SK-N-SH treated with all-trans-retinoic acid at 6 μM for 48 hours (cell line): ENCODE measurements around the gene RECQL5.

ENCODE experiments used
- ARNTL ChIP-seq: fragments of 450-650 bp; formaldehyde crosslinking; IDR thresholded peaks from 2 replicates; pipeline ENCODE4 v1.5.0; 2020; ENCODE audit warnings: low read depth, mild to moderate bottlenecking, moderate library complexity, borderline replicate concordance
- GLIS3 ChIP-seq: fragments of 250-450 bp; sonication (Bioruptor Pico); IDR thresholded peaks from 2 replicates; pipeline ENCODE4 v1.5.0; 2020; ENCODE audit warnings: mild to moderate bottlenecking, moderate library complexity
- TOX ChIP-seq: fragments of 250-450 bp; sonication (Bioruptor Pico); IDR thresholded peaks from 2 replicates; pipeline ENCODE4 v1.8.0; 2021; ENCODE audit warnings: mild to moderate bottlenecking, moderate library complexity, borderline replicate concordance
- ZC3H10 ChIP-seq: fragments of 250-450 bp; sonication (Bioruptor Pico); IDR thresholded peaks from 2 replicates; pipeline ENCODE4 v1.5.1; 2021; ENCODE audit warnings: mild to moderate bottlenecking, moderate library complexity
- ZFP30 ChIP-seq: fragments of 450-650 bp; formaldehyde crosslinking; IDR thresholded peaks from 2 replicates; pipeline ENCODE4 v1.5.0; 2022; ENCODE audit warnings: mild to moderate bottlenecking, moderate library complexity
- ZNF8 ChIP-seq: fragments of 450-650 bp; formaldehyde crosslinking; IDR thresholded peaks from 2 replicates; pipeline ENCODE4 v1.5.0; 2020; ENCODE audit warnings: mild to moderate bottlenecking, moderate library complexity
- TF ChIP-seq, protein P1 (sequence below): fragments of 250-450 bp; sonication (Bioruptor Pico); IDR thresholded peaks from 2 replicates; pipeline ENCODE4 v1.8.0; 2020; ENCODE audit warnings: mild to moderate bottlenecking, moderate library complexity, borderline replicate concordance

DNA sequence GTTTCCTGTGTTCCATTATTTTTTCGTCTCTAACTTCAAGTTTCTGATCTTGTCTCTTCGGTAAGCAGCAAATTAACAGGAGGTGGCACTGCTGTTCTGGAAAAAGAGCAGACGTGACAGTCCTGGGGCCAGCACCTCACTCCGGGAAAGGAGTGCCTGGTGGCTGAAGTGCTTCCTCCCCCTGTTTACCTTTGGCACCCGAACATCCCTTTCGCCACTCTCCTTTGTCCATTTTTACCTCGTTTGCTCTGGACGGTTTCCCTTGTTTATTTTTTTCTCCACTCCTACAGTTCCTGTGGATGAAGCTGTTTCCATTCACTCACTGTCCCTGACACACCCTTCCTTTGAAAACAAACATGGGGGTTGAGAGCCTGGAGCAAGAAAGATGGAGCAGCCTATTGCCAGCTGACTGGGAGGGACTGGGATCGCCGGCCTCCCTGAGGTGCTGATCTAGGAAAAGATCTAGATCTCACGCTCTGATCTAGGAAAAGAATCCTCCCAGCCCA lies 12.8 kb upstream of the RECQL5 start:
- no peak for TF ChIP-seq ZC3H10 (CRISPR knock-in tag)
- no peak for TF ChIP-seq ZNF8 (CRISPR knock-in tag)
- TF ChIP-seq, protein P1, sequence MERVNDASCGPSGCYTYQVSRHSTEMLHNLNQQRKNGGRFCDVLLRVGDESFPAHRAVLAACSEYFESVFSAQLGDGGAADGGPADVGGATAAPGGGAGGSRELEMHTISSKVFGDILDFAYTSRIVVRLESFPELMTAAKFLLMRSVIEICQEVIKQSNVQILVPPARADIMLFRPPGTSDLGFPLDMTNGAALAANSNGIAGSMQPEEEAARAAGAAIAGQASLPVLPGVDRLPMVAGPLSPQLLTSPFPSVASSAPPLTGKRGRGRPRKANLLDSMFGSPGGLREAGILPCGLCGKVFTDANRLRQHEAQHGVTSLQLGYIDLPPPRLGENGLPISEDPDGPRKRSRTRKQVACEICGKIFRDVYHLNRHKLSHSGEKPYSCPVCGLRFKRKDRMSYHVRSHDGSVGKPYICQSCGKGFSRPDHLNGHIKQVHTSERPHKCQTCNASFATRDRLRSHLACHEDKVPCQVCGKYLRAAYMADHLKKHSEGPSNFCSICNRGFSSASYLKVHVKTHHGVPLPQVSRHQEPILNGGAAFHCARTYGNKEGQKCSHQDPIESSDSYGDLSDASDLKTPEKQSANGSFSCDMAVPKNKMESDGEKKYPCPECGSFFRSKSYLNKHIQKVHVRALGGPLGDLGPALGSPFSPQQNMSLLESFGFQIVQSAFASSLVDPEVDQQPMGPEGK (CRISPR knock-in tag) = no peak
- no peak for TF ChIP-seq ZFP30
- no peak for TF ChIP-seq GLIS3 (CRISPR knock-in tag)
- TF ChIP-seq TOX (CRISPR knock-in tag) = no peak
- no peak for TF ChIP-seq ARNTL (CRISPR knock-in tag)
